ENCODE results near the gene OGFRL1.

OGFRL1 gene

GRCh38 chr6:71287926-71288227, 734 bp upstream of the OGFRL1 start:
- DNase-seq, result no peak

- DNase-seq, result peak; percentile 49
Measured at GRCh38 chr6:71289039-71289801, 609 bp downstream of the OGFRL1 start.

GRCh38 chr6:71289802-71290175, 1.2 kb downstream of the OGFRL1 start:
- no peak for DNase-seq

GRCh38 chr6:71290611-71291010, 2.0 kb downstream of the OGFRL1 start:
- DNase-seq, result no peak

- DNase-seq, result no peak
Measured at GRCh38 chr6:71292001-71292400, 3.4 kb downstream of the OGFRL1 start.

- no peak for DNase-seq
Measured at GRCh38 chr6:71294121-71294523, 5.5 kb downstream of the OGFRL1 start.

GRCh38 chr6:71298459-71298858, 9.8 kb downstream of the OGFRL1 start:
- no peak for DNase-seq

GRCh38 chr6:71299541-71300470, 11.2 kb downstream of the OGFRL1 start:
- DNase-seq, result no peak

- no peak for DNase-seq
Measured at GRCh38 chr6:71300561-71301168, 12.1 kb downstream of the OGFRL1 start.

- DNase-seq, result no peak
Measured at GRCh38 chr6:71301546-71301945, 12.9 kb downstream of the OGFRL1 start.

GRCh38 chr6:71309656-71310055, 21.0 kb downstream of the OGFRL1 start:
- DNase-seq, result no peak

- no peak for DNase-seq
Measured at GRCh38 chr6:71310261-71310660, 21.6 kb downstream of the OGFRL1 start.

- no peak for DNase-seq
Measured at GRCh38 chr6:71312089-71312488, 23.5 kb downstream of the OGFRL1 start.

- DNase-seq, result no peak
Measured at GRCh38 chr6:71317441-71317840, 28.8 kb downstream of the OGFRL1 start.

- no peak for DNase-seq
Measured at GRCh38 chr6:71320041-71320440, 31.4 kb downstream of the OGFRL1 start.

GRCh38 chr6:71321314-71321713, 32.7 kb downstream of the OGFRL1 start:
- no peak for DNase-seq

- DNase-seq, result no peak
Measured at GRCh38 chr6:71324194-71324785, 35.7 kb downstream of the OGFRL1 start.

- no peak for DNase-seq
Measured at GRCh38 chr6:71326611-71327010, 38.0 kb downstream of the OGFRL1 start.

GRCh38 chr6:71330501-71330900, 41.9 kb downstream of the OGFRL1 start:
- no peak for DNase-seq

- no peak for DNase-seq
Measured at GRCh38 chr6:71332012-71332411, 43.4 kb downstream of the OGFRL1 start.

GRCh38 chr6:71333050-71333449, 44.4 kb downstream of the OGFRL1 start:
- no peak for DNase-seq

- DNase-seq, result no peak
Measured at GRCh38 chr6:71333697-71334096, 45.1 kb downstream of the OGFRL1 start.

- no peak for DNase-seq
Measured at GRCh38 chr6:71334768-71335167, 46.2 kb downstream of the OGFRL1 start.
